Astrocyte (in vitro differentiated cells and primary cell): ENCODE data around the gene ECSCR. TPM values are rescaled to one million over a fixed set of nuclear protein-coding genes. Genes with fewer than 3 reads are reported as not detected.
A peak's percentile ranks its signal among the peaks of the same experiment; 100 is the strongest.

Source experiments
- DNase-seq: peaks from one replicate; pipeline ENCODE4 v3.0.0-alpha.2; 2010; ENCODE audit warnings: low read depth
- FAIRE-seq: peaks from 2 replicates; lab custom pipeline; 2011; peaks lifted over from hg19 to GRCh38; lab: Jason Lieb, UNC
- H2AFZ ChIP-seq: 2 replicates; pipeline ENCODE4 v1.6.0; 2012; ENCODE audit warnings: low read depth, low read length, inconsistent platforms
- H3K27ac ChIP-seq: 2 replicates; pipeline ENCODE4 v1.5.1; 2011; ENCODE audit warnings: low read depth, low read length, inconsistent platforms
- H3K27me3 ChIP-seq: 2 replicates; pipeline ENCODE4 v1.6.0; 2011; ENCODE audit warnings: low read length, inconsistent platforms; ENCODE audit not compliant: insufficient read depth
- H3K36me3 ChIP-seq: 2 replicates; pipeline ENCODE4 v1.5.1; 2011; ENCODE audit warnings: low read length, inconsistent platforms; ENCODE audit not compliant: insufficient read depth
- H3K4me1 ChIP-seq: 2 replicates; pipeline ENCODE4 v1.5.1; 2011; ENCODE audit warnings: low read length, inconsistent platforms; ENCODE audit not compliant: insufficient read depth
- H3K4me2 ChIP-seq: 2 replicates; pipeline ENCODE4 v1.6.0; 2012; ENCODE audit warnings: low read length, inconsistent platforms
- H3K4me3 ChIP-seq: 2 replicates; pipeline ENCODE4 v1.5.1; 2011; ENCODE audit warnings: low read depth, mild to moderate bottlenecking, low read length, inconsistent platforms; ENCODE audit not compliant: insufficient read depth
- H3K79me2 ChIP-seq: 2 replicates; pipeline ENCODE4 v1.6.0; 2012; ENCODE audit warnings: mild to moderate bottlenecking, low read length, inconsistent platforms; ENCODE audit not compliant: insufficient read depth
- H3K9ac ChIP-seq: 2 replicates; pipeline ENCODE4 v1.6.0; 2012; ENCODE audit warnings: mild to moderate bottlenecking, low read length, inconsistent platforms
- H3K9me3 ChIP-seq: 2 replicates; pipeline ENCODE4 v1.5.1; 2012; ENCODE audit warnings: low read depth, mild to moderate bottlenecking, low read length, inconsistent platforms; ENCODE audit not compliant: insufficient read depth
- H4K20me1 ChIP-seq: 2 replicates; pipeline ENCODE4 v1.6.0; 2012; ENCODE audit warnings: low read length, inconsistent platforms; ENCODE audit not compliant: insufficient read depth
- H3K27ac Mint-ChIP-seq: one replicate; pipeline ENCODE4 v1.8.0; 2021; ENCODE audit warnings: mild to moderate bottlenecking, mixed read lengths; ENCODE audit not compliant: unreplicated experiment
- H3K27me3 Mint-ChIP-seq: one replicate; pipeline ENCODE4 v1.8.0; 2021; ENCODE audit warnings: low read depth, mixed read lengths; ENCODE audit not compliant: unreplicated experiment
- H3K36me3 Mint-ChIP-seq: one replicate; pipeline ENCODE4 v1.8.0; 2021; ENCODE audit warnings: low read depth, mixed read lengths; ENCODE audit not compliant: unreplicated experiment
- H3K4me1 Mint-ChIP-seq: one replicate; pipeline ENCODE4 v1.8.0; 2021; ENCODE audit warnings: low read depth, mixed read lengths; ENCODE audit not compliant: unreplicated experiment
- H3K4me3 Mint-ChIP-seq: one replicate; pipeline ENCODE4 v1.8.0; 2021; ENCODE audit warnings: mild to moderate bottlenecking, moderate library complexity, mixed read lengths; ENCODE audit not compliant: unreplicated experiment
- H3K9me3 Mint-ChIP-seq: one replicate; pipeline ENCODE4 v1.8.0; 2021; ENCODE audit warnings: mild to moderate bottlenecking, mixed read lengths; ENCODE audit not compliant: unreplicated experiment
- EZH2 ChIP-seq: IDR thresholded peaks from 2 replicates; pipeline ENCODE4 v1.6.1; 2012; ENCODE audit warnings: mild to moderate bottlenecking, low read length, inconsistent platforms; ENCODE audit not compliant: insufficient read depth
- total RNA-seq: library from RNA; stranded (reverse); gene quantifications from 2 replicates; pipeline ENCODE4 v1.2.1, GENCODE V29; 2021
- TF ChIP-seq, protein P1 (sequence below): IDR thresholded peaks from 2 replicates; pipeline ENCODE4 v1.5.1; 2011; ENCODE audit warnings: low read depth, mild to moderate bottlenecking, inconsistent platforms, low read length, moderate library complexity; ENCODE audit not compliant: insufficient read depth

Gene ECSCR
- total RNA-seq, 1 donor from 2014 or later = 1.00 TPM

DNA sequence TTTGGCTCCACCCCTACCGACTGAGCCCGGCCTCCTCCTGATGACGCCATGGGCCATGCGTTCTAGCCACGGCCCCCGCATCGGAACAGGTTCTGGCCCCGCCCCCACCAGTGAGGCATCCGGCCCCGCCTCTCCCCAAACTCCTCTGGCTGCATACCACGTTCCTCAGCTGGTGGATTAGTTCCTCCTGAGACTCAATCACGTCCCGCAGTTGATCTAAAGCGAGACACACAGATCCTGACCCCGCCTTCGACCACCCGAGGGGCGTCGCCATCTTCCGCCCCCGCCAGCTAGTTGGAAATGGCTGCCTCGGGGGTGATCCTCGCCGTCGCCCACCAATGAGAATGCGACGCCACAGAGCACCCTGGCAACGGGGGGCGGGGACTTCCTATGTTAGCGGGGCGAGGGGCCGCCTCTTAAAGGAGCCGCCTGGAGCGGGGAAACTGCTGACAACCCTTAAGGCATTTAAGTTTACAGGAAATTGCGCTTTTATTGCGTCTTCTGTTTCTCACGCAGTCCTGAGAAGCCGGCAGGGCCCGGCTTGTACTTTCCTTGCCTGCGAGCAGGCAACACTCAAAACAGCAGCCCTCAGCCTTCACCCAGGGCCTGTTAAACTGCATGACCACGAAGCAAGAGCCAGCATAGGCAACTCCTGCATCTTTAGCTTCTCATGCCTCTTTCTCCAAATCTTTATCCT, 58.6 kb downstream of the ECSCR start, which contains the start of gene SPATA24:
TSS of gene SPATA24 (minus strand) at position 303 of the 697 bp plus-strand sequence. CDS start at position 274, 29 bp downstream.
- DNase-seq = peak; percentile 91
- Mint-ChIP-seq H3K9me3 (no peaks in the 10 kb centered on the region), H3K27ac (peak within 1 kb of the TSS; percentile 100), H3K4me3 (peak within 1 kb of the TSS; percentile 97), H3K4me1 (peaks cover 2% of the 10 kb centered on the region), H3K27me3 (no peaks in the 10 kb centered on the region), H3K36me3 (peaks cover 2% of the 10 kb centered on the region)
- Histone ChIP-seq H3K9me3 (no peaks in the 10 kb centered on the region), H3K27ac (peak within 1 kb of the TSS; percentile 92), H3K4me2 (peak within 1 kb of the TSS; percentile 90), H3K4me3 (peak within 1 kb of the TSS; percentile 65), H4K20me1 (no peaks in the 10 kb centered on the region), H2AFZ (peak within 1 kb of the TSS; percentile 82), H3K36me3 (no peaks in the 10 kb centered on the region), H3K79me2 (no peaks in the 10 kb centered on the region), H3K4me1 (peaks cover 9% of the 10 kb centered on the region), H3K27me3 (no peaks in the 10 kb centered on the region), H3K9ac (peak within 1 kb of the TSS; percentile 83)
- FAIRE-seq = no peak
- TF ChIP-seq EZH2 = no peak
- TF ChIP-seq, protein P1, sequence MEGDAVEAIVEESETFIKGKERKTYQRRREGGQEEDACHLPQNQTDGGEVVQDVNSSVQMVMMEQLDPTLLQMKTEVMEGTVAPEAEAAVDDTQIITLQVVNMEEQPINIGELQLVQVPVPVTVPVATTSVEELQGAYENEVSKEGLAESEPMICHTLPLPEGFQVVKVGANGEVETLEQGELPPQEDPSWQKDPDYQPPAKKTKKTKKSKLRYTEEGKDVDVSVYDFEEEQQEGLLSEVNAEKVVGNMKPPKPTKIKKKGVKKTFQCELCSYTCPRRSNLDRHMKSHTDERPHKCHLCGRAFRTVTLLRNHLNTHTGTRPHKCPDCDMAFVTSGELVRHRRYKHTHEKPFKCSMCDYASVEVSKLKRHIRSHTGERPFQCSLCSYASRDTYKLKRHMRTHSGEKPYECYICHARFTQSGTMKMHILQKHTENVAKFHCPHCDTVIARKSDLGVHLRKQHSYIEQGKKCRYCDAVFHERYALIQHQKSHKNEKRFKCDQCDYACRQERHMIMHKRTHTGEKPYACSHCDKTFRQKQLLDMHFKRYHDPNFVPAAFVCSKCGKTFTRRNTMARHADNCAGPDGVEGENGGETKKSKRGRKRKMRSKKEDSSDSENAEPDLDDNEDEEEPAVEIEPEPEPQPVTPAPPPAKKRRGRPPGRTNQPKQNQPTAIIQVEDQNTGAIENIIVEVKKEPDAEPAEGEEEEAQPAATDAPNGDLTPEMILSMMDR = no peak

DNA sequence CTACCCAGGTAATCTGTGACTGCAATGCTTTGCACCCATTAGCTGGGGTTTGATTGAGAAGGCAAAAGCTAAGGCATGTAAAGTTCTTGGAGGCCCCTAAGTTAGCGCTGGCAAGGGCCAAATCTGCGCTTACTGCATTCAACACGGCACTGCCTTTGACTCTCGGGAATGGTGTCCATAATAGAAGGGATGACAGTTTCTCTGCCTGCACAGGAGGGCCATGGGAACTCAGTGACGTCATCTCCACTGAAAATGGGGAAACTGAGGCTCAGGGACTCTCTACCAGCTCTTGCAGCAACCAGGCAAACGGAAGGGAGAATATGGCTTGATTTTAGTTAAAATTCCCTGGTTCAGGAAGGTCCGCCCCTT, 59.1 kb downstream of the ECSCR start:
- Histone ChIP-seq H3K79me2 (no peaks in the 10 kb centered on the region), H3K4me3 (peak overlapping the region; percentile 65), H3K4me2 (peak overlapping the region; percentile 90), H4K20me1 (no peaks in the 10 kb centered on the region), H3K36me3 (no peaks in the 10 kb centered on the region), H3K4me1 (peaks cover 9% of the 10 kb centered on the region), H3K9ac (peak overlapping the region; percentile 83), H3K9me3 (no peaks in the 10 kb centered on the region), H3K27ac (peak overlapping the region; percentile 92), H3K27me3 (no peaks in the 10 kb centered on the region), H2AFZ (peak overlapping the region; percentile 82)
- H3K4me1 Mint-ChIP-seq = peaks cover 2% of the 10 kb centered on the region
- H3K27ac Mint-ChIP-seq = peak overlapping the region; percentile 100
- TF ChIP-seq, protein P1 = no peak
- no peak for TF ChIP-seq EZH2
- H3K27me3 Mint-ChIP-seq = no peaks in the 10 kb centered on the region
- no peak for DNase-seq
- peak overlapping the region; percentile 97 for H3K4me3 Mint-ChIP-seq
- peaks cover 2% of the 10 kb centered on the region for H3K36me3 Mint-ChIP-seq
- H3K9me3 Mint-ChIP-seq = no peaks in the 10 kb centered on the region
- FAIRE-seq = no peak

DNA sequence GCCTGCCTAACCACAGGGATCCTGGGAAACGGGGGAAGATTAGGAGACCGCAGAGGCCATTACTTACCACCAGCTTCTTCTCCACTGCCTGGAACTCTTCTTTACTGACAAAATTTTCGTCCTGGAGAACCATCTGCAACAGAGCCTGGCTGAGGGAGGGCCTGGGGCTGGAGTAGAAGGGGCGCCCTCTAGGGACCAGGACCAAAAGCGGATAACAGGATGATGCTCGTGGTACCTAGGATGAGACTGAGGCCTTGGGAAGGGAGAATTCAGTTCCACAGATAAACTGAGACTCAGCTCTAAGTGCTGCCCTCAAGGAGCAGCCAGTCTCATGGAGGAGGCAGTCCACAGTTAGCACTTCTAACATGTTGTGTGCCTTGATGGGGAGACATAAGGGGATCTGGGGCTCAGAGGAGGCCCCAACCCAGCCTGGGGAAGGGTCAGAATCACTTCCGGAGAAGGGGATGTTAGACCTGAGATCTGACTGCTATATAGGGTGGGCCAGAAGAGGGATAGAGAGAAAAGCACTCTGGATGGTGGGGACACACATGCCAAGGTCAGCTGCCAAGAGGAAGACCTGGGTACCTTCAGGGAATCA, 59.9 kb downstream of the ECSCR start:
- peaks cover 2% of the 10 kb centered on the region for H3K4me1 Mint-ChIP-seq
- DNase-seq = no peak
- no peaks in the 10 kb centered on the region for H3K27me3 Mint-ChIP-seq
- H2AFZ ChIP-seq = peak overlapping the region; percentile 82
- H3K36me3 ChIP-seq = no peaks in the 10 kb centered on the region
- no peaks in the 10 kb centered on the region for H3K79me2 ChIP-seq
- H3K27me3 ChIP-seq = no peaks in the 10 kb centered on the region
- peaks cover 2% of the 10 kb centered on the region for H3K36me3 Mint-ChIP-seq
- H3K4me3 Mint-ChIP-seq = peak overlapping the region; percentile 97
- H3K4me1 ChIP-seq = peaks cover 12% of the 10 kb centered on the region
- FAIRE-seq = no peak
- TF ChIP-seq, protein P1 = peak; percentile 22
- TF ChIP-seq EZH2 = no peak
- no peaks in the 10 kb centered on the region for H4K20me1 ChIP-seq
- H3K9ac ChIP-seq = no peak overlapping the region
- H3K9me3 ChIP-seq = no peaks in the 10 kb centered on the region
- H3K4me3 ChIP-seq = no peak overlapping the region
- H3K27ac Mint-ChIP-seq = peak overlapping the region; percentile 100
- no peaks in the 10 kb centered on the region for H3K9me3 Mint-ChIP-seq
- peak overlapping the region; percentile 90 for H3K4me2 ChIP-seq
- H3K27ac ChIP-seq = no peak overlapping the region
